Vagina (tissue), 2 donors: ENCODE measurements around the gene FAM50B.

Source experiments
- POLR2A ChIP-seq, 2 donors: fragments of 450-650 bp; IDR thresholded peaks; one replicate each; pipeline ENCODE4 v1.6.1; 2017; ENCODE audit warnings: antibody characterized with exemption in 2 of 2, mild to moderate bottlenecking in 2 of 2, moderate library complexity in 2 of 2
- POLR2AphosphoS5 ChIP-seq, 2 donors: sonication (generic); formaldehyde crosslinking; IDR thresholded peaks; one replicate each; pipeline ENCODE4 v1.9.0; 2017; ENCODE audit warnings: antibody characterized with exemption in 2 of 2, mild to moderate bottlenecking in 2 of 2, low read depth in 1 of 2; ENCODE audit not compliant: insufficient read depth in 1 of 2
- TF ChIP-seq, protein P1 (sequence below), 3 experiments: fragments of 450-650 bp in 2 of 3; fragments of 200-600 bp in 1 of 3; sonication (generic) in 1 of 3; IDR thresholded peaks; one replicate each; pipeline ENCODE4 v1.5.1; 2017 to 2019; ENCODE audit warnings: antibody characterized with exemption in 3 of 3, mild to moderate bottlenecking in 2 of 3, moderate library complexity in 2 of 3

DNA sequence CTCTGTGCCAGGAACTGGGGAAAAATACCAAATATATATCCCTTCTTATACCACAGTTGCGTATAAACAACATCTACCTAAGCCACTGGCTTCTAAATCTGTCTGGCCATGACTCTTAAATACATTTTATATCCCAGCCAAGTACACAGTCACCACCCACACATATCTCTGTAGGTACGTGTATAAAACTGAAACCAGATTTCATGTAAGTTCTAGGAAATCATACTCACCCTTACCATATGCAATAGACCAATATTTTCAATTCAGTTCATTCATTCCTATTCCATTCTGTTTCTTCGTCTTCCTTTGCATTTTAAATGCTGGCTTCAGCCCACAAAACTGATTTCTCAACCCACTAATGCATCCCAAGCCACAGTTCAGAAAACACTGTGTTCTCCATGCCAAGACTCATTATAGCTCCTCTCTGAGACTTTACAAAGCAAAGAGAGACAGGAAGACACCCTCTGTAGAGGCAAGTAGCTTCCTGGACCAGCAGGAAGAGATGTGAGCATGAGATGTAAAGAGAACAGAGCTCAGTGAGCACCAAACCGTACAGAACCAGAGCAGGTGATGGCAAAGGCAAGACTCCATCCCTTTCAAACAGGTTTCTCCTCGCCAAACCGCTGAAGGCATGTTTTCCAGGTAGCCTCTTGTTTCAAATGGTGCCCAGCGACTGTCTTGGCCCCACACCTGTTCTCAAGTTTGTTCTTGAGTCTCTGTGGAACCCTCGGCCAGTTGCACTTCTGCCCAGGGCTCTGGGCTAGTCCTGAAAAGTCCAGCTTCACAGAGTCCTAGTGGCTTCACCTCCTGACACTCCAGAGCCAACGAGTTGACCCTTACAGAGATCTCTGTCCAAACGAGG is 18.7 kb downstream of the FAM50B start:
- TF ChIP-seq, protein P1, sequence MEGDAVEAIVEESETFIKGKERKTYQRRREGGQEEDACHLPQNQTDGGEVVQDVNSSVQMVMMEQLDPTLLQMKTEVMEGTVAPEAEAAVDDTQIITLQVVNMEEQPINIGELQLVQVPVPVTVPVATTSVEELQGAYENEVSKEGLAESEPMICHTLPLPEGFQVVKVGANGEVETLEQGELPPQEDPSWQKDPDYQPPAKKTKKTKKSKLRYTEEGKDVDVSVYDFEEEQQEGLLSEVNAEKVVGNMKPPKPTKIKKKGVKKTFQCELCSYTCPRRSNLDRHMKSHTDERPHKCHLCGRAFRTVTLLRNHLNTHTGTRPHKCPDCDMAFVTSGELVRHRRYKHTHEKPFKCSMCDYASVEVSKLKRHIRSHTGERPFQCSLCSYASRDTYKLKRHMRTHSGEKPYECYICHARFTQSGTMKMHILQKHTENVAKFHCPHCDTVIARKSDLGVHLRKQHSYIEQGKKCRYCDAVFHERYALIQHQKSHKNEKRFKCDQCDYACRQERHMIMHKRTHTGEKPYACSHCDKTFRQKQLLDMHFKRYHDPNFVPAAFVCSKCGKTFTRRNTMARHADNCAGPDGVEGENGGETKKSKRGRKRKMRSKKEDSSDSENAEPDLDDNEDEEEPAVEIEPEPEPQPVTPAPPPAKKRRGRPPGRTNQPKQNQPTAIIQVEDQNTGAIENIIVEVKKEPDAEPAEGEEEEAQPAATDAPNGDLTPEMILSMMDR (IDR thresholded peaks at IDR 0.05) = no peak
- TF ChIP-seq POLR2A (IDR thresholded peaks at IDR 0.05) (no peak), POLR2AphosphoS5 (IDR thresholded peaks at IDR 0.05; ENCODE audit: insufficient read depth in 1 of 2, low read depth in 1 of 2) (no peak)
